ENCODE data around the gene CIAO3.

Gene CIAO3

DNA sequence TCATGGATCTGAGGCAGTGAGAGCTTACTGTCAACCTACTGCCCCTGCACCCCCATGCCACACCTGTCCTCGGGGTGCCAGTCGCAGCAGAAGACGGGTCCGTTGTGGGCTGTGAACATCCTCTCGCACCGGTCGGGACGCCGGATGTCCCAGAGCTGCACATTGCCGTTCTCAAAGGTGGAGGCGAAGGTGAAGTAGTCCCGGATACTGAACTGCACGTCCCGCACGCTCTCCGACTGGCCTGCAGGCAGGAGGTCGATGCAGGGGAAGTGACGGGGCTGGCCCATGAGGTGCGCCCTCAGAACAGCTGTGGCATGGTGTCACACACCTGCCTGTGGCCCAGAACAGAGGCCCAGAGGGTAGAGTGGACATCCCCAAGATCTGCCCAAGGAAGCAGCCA, 53.3 kb downstream of the CIAO3 start:
- no peak for DNase-seq

- DNase-seq = no peak
Observed at GRCh38 chr16:686459-687260, 54.1 kb downstream of the CIAO3 start.

DNA sequence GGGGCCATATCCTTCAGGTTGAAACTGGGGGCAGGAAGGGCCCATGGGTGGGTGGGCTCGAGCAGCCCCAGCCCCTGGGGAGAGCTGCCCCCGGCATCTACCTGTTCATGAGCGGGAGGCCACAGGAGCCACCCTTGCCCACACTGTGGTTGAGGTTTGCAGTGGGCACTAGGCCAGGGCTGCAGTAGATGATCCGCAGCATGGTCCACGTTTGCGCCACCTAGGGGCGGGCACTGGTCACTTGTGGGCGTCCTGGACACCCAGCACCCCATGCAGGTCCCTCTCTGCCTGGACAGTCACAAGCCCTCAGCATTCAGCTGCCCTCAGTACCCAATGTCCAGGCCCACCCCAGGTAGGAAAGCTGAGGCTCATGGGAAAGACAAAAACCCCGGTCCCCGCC, 54.8 kb downstream of the CIAO3 start:
- peak; percentile 21 for DNase-seq

DNA sequence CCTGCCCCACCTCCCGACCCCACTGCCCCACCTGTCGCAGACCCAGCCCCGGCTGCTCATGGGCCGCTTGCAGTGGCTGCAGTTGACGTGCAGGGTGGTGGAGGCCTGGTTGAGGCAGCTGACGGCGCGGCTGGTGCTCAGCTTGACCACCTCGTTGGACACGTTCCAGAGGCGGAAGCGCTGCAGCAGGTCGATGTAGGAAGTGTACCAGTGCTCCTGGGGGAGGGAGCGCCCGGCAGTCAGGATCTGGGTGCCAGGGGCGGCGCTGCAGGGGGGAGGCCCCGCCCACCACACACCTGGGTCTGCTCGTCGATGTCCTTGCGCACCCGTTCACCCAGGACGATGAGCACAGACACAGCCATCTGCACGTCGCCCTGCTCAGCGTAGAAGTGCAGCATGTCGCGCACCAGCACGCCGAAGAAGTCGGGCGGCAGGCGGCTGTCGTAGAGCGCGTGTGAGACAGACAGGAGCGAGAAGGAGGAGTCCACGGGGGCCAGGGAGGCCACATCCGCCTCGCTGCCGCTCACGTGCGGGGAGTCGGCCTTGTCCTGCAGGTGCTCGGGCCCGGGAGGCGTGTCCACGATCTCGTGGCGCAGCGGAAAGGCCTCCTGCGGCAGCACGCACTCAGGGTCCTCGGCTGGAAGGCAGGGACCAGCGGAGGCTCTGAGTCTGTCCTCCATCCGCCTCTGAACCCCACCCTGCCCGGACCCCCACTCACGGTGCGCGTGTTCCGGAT, 55.7 kb downstream of the CIAO3 start:
- no peak for DNase-seq

DNA sequence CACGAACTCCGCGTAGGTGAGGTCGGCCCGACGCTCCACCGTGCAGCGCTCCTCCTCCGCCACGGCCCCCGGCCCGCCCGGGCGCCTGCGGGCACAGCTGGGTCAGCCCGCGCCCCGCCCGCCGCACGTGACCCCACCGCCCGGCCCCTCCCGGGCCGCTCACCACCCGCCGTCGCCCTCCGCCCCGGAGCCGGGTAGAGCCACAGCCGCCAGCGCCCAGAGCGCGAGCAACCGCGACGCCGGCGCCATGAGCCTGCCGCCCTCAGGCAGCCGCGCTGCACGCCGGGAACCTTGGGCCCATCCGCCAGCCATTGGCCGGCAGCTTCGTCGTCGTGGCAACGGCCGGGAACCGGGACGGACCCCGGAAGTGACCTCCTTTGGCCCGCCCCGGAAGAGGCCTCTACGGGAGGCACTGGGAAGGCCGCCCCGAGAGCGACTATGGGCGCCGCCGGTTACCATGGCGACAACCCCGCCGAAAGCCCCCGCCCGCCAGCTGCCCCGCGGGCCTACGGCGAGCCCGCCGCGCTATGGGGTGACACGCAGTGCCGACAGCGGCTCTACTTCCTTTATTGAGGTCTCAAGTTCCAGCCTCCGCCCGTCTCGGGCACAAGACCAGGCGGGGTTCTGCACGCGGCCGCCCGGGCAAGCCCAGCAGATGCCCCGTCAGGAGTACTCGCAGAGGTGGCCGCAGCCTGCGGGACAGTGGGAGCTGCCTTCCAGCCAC, 56.6 kb downstream of the CIAO3 start, which contains the start of gene JMJD8:
Gene JMJD8 (minus strand): TSS at position 264 of the 724 bp plus-strand sequence. CDS start 15 bp downstream, at position 249.
- DNase-seq = peak; percentile 83

DNA sequence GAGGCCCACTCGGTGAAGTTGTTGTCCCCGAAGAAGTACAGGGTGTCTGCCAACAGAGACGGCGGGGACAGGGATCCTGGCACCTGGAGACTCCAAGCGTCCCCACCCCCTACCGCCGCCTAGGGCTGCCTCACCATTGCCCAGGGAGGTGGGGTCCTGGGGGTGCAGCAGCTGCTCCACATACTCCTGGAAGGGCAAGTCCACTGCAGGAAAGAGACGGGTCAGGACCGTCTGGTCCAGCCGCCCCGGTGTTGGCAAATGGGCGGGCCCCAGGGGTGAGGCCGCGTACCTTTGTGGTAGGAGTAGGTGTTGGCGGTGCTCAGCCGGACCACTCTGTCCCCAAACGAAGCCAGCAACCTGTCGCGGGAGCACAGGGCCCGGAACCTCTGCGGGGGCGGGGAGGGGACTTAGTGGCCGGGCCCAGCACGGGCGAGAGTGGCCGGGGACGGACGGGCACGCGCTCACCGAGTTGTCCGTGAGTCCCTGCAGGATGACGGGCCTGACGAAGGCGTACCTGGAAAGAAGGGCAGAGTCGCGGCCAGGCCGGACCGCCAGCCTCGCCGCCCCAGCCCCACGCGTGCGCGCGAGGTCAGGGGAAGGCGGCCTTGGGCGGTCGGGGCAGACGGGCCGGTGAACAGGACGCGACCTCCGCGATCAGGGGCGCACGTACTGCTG, 57.3 kb downstream of the CIAO3 start:
- no peak for DNase-seq

- no peak for DNase-seq
Observed at GRCh38 chr16:682493-683395, 58.1 kb downstream of the CIAO3 start.

GRCh38 chr16:681746-682427, 58.9 kb downstream of the CIAO3 start:
- DNase-seq = no peak

DNA sequence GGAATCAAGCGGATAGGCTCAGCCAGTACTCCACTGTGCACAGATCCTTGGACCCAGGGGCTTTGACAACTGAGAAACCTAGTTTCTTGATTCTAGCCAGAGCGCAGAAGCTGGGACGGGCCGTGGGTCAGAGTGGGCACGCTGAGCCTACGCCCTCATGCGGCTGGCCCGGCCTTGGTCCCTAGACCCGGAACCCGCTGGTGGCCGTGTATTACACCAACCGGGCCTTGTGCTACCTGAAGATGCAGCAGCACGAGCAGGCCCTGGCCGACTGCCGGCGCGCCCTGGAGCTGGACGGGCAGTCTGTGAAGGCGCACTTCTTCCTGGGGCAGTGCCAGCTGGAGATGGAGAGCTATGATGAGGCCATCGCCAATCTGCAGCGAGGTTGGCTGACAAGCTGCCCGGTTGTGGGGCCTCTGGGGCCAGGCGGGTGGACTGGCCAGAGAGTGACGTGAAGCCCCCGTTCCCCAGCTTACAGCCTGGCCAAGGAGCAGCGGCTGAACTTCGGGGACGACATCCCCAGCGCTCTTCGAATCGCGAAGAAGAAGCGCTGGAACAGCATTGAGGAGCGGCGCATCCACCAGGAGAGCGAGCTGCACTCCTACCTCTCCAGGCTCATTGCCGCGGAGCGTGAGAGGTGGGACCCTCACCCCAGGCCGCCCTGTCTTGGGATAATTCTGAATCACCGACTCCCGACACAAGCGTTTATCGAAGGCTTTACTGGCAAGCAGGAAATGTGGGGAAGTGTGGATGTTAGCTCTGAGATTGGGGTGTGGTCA, 59.6 kb downstream of the CIAO3 start:
- DNase-seq = peak; percentile 21

- DNase-seq = no peak
Observed at GRCh38 chr16:680625-680945, 60.2 kb downstream of the CIAO3 start.

DNA sequence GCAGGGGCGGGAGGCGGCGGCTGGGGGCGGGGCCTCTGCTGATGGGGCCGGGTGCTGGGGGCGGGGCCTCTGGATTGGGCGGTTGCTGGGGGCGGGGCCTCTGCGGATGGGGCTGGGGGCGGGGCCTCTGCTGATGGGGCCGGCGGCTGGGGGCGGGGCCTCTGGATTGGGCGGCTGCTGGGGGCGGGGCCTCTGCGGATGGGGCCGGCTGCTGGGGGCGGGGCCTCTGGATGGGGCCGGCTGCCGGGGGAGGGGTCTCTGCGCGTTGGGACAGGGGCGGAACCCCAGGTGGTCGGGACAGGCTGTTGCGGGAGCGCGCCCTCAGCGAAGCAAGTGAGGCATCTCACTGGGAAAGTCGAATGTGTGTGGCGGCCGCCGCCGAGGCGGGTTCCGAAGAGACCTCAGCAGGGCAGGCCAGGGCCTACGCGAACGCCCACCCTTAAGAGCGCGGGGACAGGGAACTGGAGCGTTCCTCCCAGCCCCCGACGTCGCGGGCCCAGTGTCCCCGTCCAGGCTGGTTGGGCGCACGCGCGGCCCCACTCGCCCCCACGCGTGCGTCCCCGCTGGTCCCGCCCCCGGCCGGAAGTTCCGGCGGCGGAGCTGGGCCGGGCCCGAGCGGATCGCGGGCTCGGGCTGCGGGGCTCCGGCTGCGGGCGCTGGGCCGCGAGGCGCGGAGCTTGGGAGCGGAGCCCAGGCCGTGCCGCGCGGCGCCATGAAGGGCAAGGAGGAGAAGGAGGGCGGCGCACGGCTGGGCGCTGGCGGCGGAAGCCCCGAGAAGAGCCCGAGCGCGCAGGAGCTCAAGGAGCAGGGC, 60.8 kb downstream of the CIAO3 start, which contains the start of gene STUB1:
Gene STUB1 (plus strand): TSS at position 597 of the 811 bp plus-strand sequence. CDS start 116 bp downstream, at position 713.
- peak; percentile 73 for DNase-seq
